Left colon (tissue), 2 donors: ENCODE measurements around the gene HACE1. TPM values are rescaled to one million over a fixed set of nuclear protein-coding genes. Genes with fewer than 3 reads are reported as not detected.

Experiments used
- total RNA-seq, 2 donors: library from RNA; stranded (reverse); fragmentation: NEBNext Ultra II Directional; extraction: Animal tissue kit (Norgen Biotek cat#: 25700); gene quantifications; one replicate each; pipeline ENCODE4 v1.2.1, GENCODE V29; 2021
- donor health status: DM: no; HTN: no; CAD: no.
- donor health status: DM: yes; HTN: yes; CAD: no.

Gene HACE1
- total RNA-seq, 2 donors from 2014 or later = 5.3 to 8.1 TPM

Other genes with a start within 250 kb of the HACE1 start
- not detected for gene LIN28B, start 97.2 kb upstream of the HACE1 start, total RNA-seq